Measurements from ENCODE around the gene PEX12.
A peak's percentile ranks its signal among the peaks of the same experiment; 100 is the strongest.

The PEX12 gene

GRCh38 chr17:35587074-35587961 lies 8.9 kb upstream of the PEX12 start, which contains the start of gene AP2B1:
AP2B1 (plus strand) TSS chr17:35587322; CDS start chr17:35594031, 6,709 bp downstream.
- peak; percentile 94 for ATAC-seq
- TF ChIP-seq ZFP3 (CRISPR knock-in tag; IDR thresholded peaks at IDR 0.05) (peak; percentile 66; the same call in 1 of the 2 replicates), TOX (CRISPR knock-in tag; IDR thresholded peaks at IDR 0.05; ENCODE audit: borderline replicate concordance) (no peak), BACH2 (CRISPR knock-in tag; IDR thresholded peaks at IDR 0.05; ENCODE audit: borderline replicate concordance) (no peak), ZNF70 (CRISPR knock-in tag; IDR thresholded peaks at IDR 0.05) (peak; percentile 34; the same call in 1 of the 2 replicates), CSDC2 (CRISPR knock-in tag; IDR thresholded peaks at IDR 0.05) (peak; percentile 81; the same call in 1 of the 2 replicates), PPARA (CRISPR knock-in tag; IDR thresholded peaks at IDR 0.05; ENCODE audit: borderline replicate concordance) (no peak), ESRRG (CRISPR knock-in tag; IDR thresholded peaks at IDR 0.05) (no peak), ZFP30 (CRISPR knock-in tag; IDR thresholded peaks at IDR 0.05) (no peak), CREB5 (CRISPR knock-in tag; IDR thresholded peaks at IDR 0.05; ENCODE audit: low read depth) (no peak), ZNF565 (CRISPR knock-in tag; conservative IDR thresholded peaks at IDR 0.05; ENCODE audit: low read depth) (0 out of 2 replicates have a peak, but pooled peaks have one; percentile 30)
- TF ChIP-seq, protein P1, sequence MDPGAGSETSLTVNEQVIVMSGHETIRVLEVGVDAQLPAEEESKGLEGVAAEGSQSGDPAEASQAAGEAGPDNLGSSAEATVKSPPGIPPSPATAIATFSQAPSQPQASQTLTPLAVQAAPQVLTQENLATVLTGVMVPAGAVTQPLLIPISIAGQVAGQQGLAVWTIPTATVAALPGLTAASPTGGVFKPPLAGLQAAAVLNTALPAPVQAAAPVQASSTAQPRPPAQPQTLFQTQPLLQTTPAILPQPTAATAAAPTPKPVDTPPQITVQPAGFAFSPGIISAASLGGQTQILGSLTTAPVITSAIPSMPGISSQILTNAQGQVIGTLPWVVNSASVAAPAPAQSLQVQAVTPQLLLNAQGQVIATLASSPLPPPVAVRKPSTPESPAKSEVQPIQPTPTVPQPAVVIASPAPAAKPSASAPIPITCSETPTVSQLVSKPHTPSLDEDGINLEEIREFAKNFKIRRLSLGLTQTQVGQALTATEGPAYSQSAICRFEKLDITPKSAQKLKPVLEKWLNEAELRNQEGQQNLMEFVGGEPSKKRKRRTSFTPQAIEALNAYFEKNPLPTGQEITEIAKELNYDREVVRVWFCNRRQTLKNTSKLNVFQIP (CRISPR knock-in tag; IDR thresholded peaks at IDR 0.05; ENCODE audit: borderline replicate concordance, low read depth) = no peak
- TF ChIP-seq, protein P2, sequence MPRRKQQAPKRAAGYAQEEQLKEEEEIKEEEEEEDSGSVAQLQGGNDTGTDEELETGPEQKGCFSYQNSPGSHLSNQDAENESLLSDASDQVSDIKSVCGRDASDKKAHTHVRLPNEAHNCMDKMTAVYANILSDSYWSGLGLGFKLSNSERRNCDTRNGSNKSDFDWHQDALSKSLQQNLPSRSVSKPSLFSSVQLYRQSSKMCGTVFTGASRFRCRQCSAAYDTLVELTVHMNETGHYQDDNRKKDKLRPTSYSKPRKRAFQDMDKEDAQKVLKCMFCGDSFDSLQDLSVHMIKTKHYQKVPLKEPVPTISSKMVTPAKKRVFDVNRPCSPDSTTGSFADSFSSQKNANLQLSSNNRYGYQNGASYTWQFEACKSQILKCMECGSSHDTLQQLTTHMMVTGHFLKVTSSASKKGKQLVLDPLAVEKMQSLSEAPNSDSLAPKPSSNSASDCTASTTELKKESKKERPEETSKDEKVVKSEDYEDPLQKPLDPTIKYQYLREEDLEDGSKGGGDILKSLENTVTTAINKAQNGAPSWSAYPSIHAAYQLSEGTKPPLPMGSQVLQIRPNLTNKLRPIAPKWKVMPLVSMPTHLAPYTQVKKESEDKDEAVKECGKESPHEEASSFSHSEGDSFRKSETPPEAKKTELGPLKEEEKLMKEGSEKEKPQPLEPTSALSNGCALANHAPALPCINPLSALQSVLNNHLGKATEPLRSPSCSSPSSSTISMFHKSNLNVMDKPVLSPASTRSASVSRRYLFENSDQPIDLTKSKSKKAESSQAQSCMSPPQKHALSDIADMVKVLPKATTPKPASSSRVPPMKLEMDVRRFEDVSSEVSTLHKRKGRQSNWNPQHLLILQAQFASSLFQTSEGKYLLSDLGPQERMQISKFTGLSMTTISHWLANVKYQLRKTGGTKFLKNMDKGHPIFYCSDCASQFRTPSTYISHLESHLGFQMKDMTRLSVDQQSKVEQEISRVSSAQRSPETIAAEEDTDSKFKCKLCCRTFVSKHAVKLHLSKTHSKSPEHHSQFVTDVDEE (CRISPR knock-in tag; IDR thresholded peaks at IDR 0.05) = peak; percentile 80

- no peak for ATAC-seq
- no peak for TF ChIP-seq CSRNP3 (CRISPR knock-in tag; IDR thresholded peaks at IDR 0.05)
- TF ChIP-seq BACH2 (CRISPR knock-in tag; IDR thresholded peaks at IDR 0.05; ENCODE audit: borderline replicate concordance) = no peak
- TF ChIP-seq, protein P1 (CRISPR knock-in tag; IDR thresholded peaks at IDR 0.05; ENCODE audit: borderline replicate concordance, low read depth) = no peak
- TF ChIP-seq ZNF8 (CRISPR knock-in tag; IDR thresholded peaks at IDR 0.05) = no peak
These were observed 8.2 kb upstream of the PEX12 start for GRCh38 chr17:35586569-35587073.

DNA sequence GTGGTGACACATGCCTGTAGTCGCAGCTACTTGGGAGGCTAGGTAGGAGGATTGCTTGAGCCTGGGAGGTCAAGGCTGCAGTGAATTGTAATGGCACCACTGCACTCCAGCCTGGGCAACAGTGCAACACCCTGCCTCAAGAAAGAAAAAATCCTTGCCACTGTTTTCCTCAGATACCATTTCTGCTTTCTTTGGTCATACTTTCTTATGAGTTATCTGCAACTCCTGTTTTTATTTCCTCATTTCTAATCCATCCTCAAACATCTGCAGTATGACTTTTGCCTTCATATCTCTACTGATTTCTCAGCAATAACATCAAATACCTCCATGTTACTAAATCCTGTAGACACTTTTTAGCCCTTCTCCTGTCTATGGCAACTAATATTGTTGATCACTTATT lies 5.7 kb upstream of the PEX12 start:
- no peak for ATAC-seq
- TF ChIP-seq ZFP30 (CRISPR knock-in tag; IDR thresholded peaks at IDR 0.05) (no peak), PATZ1 (CRISPR knock-in tag; IDR thresholded peaks at IDR 0.05; ENCODE audit: borderline replicate concordance) (no peak), ZNF565 (CRISPR knock-in tag; conservative IDR thresholded peaks at IDR 0.05; ENCODE audit: low read depth) (no peak), CSRNP3 (CRISPR knock-in tag; IDR thresholded peaks at IDR 0.05) (no peak), ZNF8 (CRISPR knock-in tag; IDR thresholded peaks at IDR 0.05) (no peak), ZNF70 (CRISPR knock-in tag; IDR thresholded peaks at IDR 0.05) (no peak), PPARA (CRISPR knock-in tag; IDR thresholded peaks at IDR 0.05; ENCODE audit: borderline replicate concordance) (no peak), CREB5 (CRISPR knock-in tag; IDR thresholded peaks at IDR 0.05; ENCODE audit: low read depth) (no peak), GLIS3 (CRISPR knock-in tag; IDR thresholded peaks at IDR 0.05) (no peak), CSDC2 (CRISPR knock-in tag; IDR thresholded peaks at IDR 0.05) (no peak), ARNTL (CRISPR knock-in tag; IDR thresholded peaks at IDR 0.05; ENCODE audit: borderline replicate concordance, low read depth) (no peak), ESRRG (CRISPR knock-in tag; IDR thresholded peaks at IDR 0.05) (no peak)
- TF ChIP-seq, protein P1 (CRISPR knock-in tag; IDR thresholded peaks at IDR 0.05; ENCODE audit: borderline replicate concordance, low read depth) = no peak

Measured in SK-N-SH treated with all-trans-retinoic acid at 6 μM for 48 hours (cell line).